Large intestine (tissue), 12 donors: ENCODE measurements around the gene TPRX2. TPM values are rescaled to one million over a fixed set of nuclear protein-coding genes. Genes with fewer than 3 reads are reported as not detected.
"Not testable (repeated sequence)": the region's sequence is repeated elsewhere in the genome, so short reads cannot be mapped to it uniquely, and the experiment has no call there.

ENCODE experiments used
- DNase-seq, 2 donors: peaks; one replicate each; pipeline versions ENCODE4 v3.0.0 to v3.0.0-alpha.2; 2013
- H3K27ac ChIP-seq: one replicate; pipeline ENCODE4 v1.5.1; 2013; ENCODE audit warnings: low read length
- H3K27me3 ChIP-seq: 2 replicates; pipeline ENCODE4 v1.6.1; 2013; ENCODE audit warnings: low read length; ENCODE audit not compliant: control insufficient read depth, insufficient read depth
- H3K36me3 ChIP-seq: 2 replicates; pipeline ENCODE4 v1.6.1; 2013; ENCODE audit warnings: low read length; ENCODE audit not compliant: control insufficient read depth, insufficient read depth
- H3K4me1 ChIP-seq: one replicate; pipeline ENCODE4 v1.6.1; 2013; ENCODE audit warnings: low read length; ENCODE audit not compliant: control insufficient read depth, insufficient read depth
- H3K4me3 ChIP-seq: one replicate; pipeline ENCODE4 v1.5.1; 2013; ENCODE audit warnings: low read length
- H3K9me3 ChIP-seq: one replicate; pipeline ENCODE4 v1.6.1; 2013; ENCODE audit warnings: mild to moderate bottlenecking, low read depth, low read length, moderate library complexity; ENCODE audit not compliant: control insufficient read depth
- WGBS: methylation state at CpG from one replicate; pipeline ENCODE4 v1.1.5; 2013; ENCODE audit warnings: low lambda C conversion rate; ENCODE audit not compliant: insufficient coverage; 5-methylcytosine and 5-hydroxymethylcytosine counted together
- long read RNA-seq, 11 donors: transcript quantifications; one replicate each; lab custom pipeline, GENCODE V29; 2026
- polyA plus RNA-seq: library from polyadenylated mRNA; unstranded; fragments of 120-200 nt; gene quantifications from one replicate; pipeline ENCODE4 v1.2.1, GENCODE V29; 2013

Gene TPRX2, protein sequence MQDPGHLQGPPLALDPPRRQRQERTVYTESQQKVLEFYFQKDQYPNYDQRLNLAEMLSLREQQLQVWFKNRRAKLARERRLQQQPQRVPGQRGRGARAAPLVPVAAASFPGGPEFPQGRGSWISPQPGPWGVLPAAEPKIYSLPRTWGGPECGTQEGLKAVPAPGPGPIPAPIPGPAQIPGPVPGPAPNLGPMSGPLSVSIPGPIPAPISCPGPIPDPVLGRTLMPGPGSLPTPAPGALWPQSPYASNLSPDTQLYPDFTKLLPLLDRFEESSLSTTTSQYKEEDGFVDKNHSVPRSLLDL
- not detected for polyA plus RNA-seq
- long read RNA-seq, donor 1, result 0 reads
- long read RNA-seq, donor 2, result 0 reads
- long read RNA-seq, donor 3, partial matches to known transcripts, result 172 of 172 reads
- long read RNA-seq, donor 3, other reads (novel, unspliced or antisense), result 0 of 172 reads
- long read RNA-seq, donor 4, result 0 reads
- long read RNA-seq, donor 5, result 0 reads
- long read RNA-seq, donor 6, result 0 reads
- long read RNA-seq, donor 7, result 0 reads
- long read RNA-seq, donor 8, result 0 reads
- long read RNA-seq, donor 9, result 0 reads
- long read RNA-seq, donor 10, result 0 reads
- long read RNA-seq, donor 11, result 0 reads

DNA sequence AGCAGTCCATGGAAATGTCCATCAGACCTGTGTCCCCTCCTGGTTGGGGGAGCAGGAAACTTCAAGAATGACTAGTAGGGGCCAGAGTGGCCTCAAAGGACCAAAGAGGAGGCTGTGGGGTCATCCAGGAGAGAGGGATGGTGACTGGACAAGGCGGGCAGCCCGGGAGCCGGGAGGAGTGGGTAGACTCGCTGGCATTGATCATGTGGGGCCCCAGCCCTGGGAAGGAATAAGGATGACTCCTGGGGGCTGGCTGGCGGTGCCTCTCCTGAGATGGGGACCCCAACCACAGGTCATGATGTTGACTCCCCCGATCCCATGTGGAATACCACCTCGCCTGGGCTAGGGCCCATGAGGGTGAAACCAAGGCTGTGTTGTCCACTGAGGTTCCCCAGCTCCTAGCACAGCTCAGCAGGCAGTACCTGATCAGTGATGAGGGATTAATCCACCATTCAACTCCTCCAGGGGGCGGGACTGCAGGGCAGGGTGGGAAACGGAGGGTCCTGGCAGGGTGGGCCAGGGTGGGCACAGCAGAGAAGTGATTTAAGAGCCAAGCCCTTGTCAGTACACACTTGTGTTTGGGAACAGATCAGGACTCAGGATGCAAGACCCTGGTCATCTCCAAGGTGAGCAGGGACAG is at the start of gene TPRX2:
TSS of gene TPRX2 (plus strand) at position 590 of the 640 bp plus-strand sequence. CDS start at position 602, 12 bp downstream.
- not testable (repeated sequence) for H3K4me3 ChIP-seq, DNase-seq, H3K27ac ChIP-seq, H3K36me3 ChIP-seq, H3K27me3 ChIP-seq, H3K4me1 ChIP-seq, H3K9me3 ChIP-seq
- WGBS, result no CpG with 5 or more reads among the region's 9 CpGs

DNA sequence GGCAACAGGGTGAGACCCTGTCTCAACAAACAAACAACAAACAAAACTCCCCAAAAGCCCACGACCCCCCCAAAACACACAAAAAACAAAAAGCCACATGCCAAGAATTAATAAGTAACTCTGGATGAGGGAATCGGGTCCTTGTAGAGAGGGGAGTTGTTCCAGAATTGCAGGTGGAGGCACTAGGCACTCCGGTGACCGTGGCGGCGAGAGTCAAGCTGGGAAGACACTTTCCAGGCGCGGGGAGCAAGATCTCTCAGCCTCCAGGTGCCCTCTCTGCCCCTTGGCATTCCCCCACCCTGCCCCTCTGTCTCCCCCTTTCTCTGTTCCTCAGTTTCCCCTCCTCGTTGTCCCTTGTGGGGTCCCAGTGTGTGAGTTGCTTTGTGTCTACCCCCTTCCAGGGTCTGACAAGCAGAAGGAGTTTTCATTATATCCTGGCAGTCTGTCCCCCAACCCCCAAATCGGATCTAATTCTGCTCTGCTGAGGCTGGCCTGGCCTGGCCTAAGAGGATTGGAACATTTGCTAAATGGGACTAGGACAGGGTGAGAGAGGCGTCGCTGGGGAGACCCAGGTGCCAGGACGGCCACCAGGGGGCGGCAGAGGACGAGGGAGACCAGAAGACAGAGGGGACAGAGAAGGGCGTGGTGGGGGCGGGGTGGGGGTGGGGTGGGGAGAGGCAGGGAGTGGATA is 45.6 kb upstream of the TPRX2 start:
- no peaks in the 10 kb centered on the region for H3K27me3 ChIP-seq
- peak; percentile 43 to 60 for DNase-seq
- H3K4me3 ChIP-seq, result no peak overlapping the region
- no peaks in the 10 kb centered on the region for H3K36me3 ChIP-seq
- H3K9me3 ChIP-seq, result no peaks in the 10 kb centered on the region
- no peaks in the 10 kb centered on the region for H3K4me1 ChIP-seq
- WGBS, result no CpG with 5 or more reads among the region's 17 CpGs
- no peak overlapping the region for H3K27ac ChIP-seq

DNA sequence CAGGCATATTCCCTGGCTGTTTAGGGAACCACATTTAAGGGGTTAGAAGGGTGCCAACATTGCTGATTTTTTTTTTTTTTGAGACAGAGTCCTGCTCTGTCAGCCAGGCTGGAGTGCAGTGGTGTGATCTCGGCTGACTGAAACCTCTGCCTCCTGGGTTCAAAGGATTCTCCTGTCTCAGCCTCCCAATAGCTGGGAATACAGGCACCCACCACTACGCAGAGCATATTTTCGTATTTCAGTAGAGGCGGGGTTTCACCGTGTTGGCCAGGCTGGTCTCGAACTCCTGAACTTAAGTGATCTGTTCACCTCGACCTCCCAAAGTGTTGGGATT is 45.1 kb upstream of the TPRX2 start:
- Histone ChIP-seq H3K36me3 (no peaks in the 10 kb centered on the region), H3K4me3 (no peak overlapping the region), H3K27ac (no peak overlapping the region), H3K9me3 (no peaks in the 10 kb centered on the region), H3K4me1 (no peaks in the 10 kb centered on the region), H3K27me3 (no peaks in the 10 kb centered on the region)
- DNase-seq, result no peak
- WGBS, result 100% methylated on average over 1 of the region's 7 CpGs

DNA sequence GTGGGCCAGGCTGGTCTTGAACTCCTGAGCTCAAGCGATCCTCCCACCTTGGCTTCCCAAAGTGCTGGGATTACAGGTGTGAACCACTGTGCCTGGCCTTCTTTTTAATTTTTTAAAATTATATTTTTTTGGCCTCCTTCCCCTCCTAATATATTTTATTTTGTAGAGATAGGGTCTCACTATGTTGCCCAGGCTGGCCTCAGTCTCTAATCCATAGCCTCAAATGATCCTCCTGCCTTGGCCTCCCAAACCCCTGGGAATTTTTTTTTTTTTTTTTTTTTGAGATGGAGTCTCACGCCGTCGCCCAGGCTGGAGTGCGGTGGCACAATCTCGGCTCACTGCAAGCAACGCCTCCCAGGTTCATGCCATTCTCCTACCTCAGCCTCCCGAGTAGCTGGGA is 42.8 kb upstream of the TPRX2 start:
- not testable (repeated sequence) for H3K4me3 ChIP-seq, H3K4me1 ChIP-seq, H3K36me3 ChIP-seq, H3K9me3 ChIP-seq, H3K27ac ChIP-seq, DNase-seq
- H3K27me3 ChIP-seq, result peaks cover 18% of the 10 kb centered on the region
- WGBS, result no CpG with 5 or more reads among the region's 8 CpGs

DNA sequence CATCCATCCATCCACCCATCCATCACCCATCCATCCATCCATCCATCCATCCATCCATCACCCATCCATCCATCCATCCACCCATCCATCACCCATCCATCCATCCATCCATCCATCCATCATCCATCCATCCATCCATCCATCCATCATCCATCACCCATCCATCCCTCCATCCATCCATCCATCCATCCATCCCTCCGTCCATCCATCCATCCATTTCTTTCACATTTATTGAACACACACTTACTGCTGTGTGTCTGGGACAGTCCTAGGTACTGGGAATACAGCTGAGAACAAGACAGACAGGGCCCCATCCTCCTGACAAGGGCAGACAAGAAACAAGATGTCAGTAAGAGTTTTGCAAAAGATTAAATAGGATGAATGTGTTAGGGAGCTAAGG is 40.8 kb upstream of the TPRX2 start:
- not testable (repeated sequence) for H3K9me3 ChIP-seq, DNase-seq, H3K27ac ChIP-seq, H3K36me3 ChIP-seq, H3K4me1 ChIP-seq, H3K4me3 ChIP-seq
- no CpG with 5 or more reads among the region's 1 CpG for WGBS
- H3K27me3 ChIP-seq, result peaks cover 27% of the 10 kb centered on the region

DNA sequence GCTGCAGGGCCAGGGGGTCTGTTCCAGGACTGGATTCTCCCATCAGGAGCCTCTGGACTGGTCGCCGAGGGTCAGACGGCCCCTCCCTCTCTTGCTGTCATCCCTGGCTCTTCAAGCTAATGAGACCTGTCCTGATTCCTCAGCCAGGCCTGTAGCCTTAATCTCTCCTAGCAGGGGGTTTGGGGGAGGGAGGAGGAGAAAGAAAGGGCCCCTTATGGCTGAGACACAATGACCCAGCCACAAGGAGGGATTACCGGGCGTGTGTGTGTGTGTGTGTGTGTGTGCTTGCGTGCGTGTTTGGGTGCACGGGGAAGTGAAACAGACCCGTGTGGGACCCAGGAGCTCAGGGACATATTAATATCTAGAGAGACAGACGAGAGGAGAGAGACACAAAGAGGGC is 39.2 kb upstream of the TPRX2 start:
- peaks cover 27% of the 10 kb centered on the region for H3K27me3 ChIP-seq
- H3K27ac ChIP-seq, result no peak overlapping the region
- no peaks in the 10 kb centered on the region for H3K36me3 ChIP-seq
- no peak for DNase-seq
- WGBS, result no CpG with 5 or more reads among the region's 10 CpGs
- no peak overlapping the region for H3K4me3 ChIP-seq
- H3K4me1 ChIP-seq, result no peaks in the 10 kb centered on the region
- H3K9me3 ChIP-seq, result no peaks in the 10 kb centered on the region

DNA sequence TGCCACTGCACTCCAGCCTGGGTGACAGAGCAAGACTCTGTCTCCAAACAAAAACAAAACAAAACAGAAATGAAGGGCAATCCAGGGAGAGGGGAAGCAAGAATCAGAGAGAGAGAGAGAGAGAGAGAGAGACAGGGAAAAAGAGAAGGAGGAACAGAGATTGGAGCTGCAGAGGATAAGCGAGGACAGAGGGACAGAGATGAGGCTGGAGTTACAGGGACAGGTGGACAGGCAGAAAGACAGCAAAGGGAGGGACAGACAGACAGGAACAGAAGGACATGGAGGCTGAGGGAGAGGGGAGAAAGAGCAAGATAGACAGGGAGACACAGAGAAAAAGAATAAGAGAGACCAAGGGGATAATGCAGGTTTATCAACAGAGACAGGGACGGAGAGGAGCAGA is 38.6 kb upstream of the TPRX2 start:
- Histone ChIP-seq H3K27ac (no peak overlapping the region), H3K36me3 (no peaks in the 10 kb centered on the region), H3K27me3 (peaks cover 27% of the 10 kb centered on the region), H3K4me1 (no peaks in the 10 kb centered on the region), H3K9me3 (no peaks in the 10 kb centered on the region), H3K4me3 (no peak overlapping the region)
- no CpG with 5 or more reads among the region's 2 CpGs for WGBS
- DNase-seq, result no peak

DNA sequence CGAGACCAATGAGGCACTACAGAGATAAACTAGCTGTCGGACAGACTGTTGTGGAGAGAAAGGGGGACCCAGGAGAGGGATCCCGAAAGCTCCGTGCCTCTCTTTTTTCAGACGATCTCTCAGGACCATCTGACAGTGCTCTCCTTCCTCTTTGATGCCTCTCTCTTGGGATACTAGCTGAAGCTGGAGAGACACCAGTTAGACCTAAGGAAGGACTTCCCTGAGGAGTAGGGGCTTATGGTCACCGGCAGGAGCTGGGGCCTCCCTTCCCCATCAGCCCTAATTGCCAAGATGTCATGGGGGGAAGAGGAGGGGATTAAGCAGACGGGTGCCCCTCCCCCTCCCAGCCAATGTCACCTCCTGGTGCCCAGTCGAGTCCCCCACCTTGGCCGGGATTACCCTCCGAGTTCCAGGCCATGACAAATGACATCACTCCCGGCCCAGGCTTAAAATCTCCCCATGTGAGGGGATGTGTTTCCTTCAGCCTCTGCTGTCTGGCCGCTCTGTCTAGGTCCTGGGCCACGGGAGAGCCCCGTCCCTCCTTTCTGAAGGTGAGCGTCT is 37.5 kb upstream of the TPRX2 start, which contains the start of gene CRX:
TSS of gene CRX (plus strand) at position 478 of the 561 bp plus-strand sequence. CDS start 12,507 bp downstream, outside the sequence.
- no peaks in the 10 kb centered on the region for H3K4me1 ChIP-seq
- H3K9me3 ChIP-seq, result no peaks in the 10 kb centered on the region
- no peaks in the 10 kb centered on the region for H3K36me3 ChIP-seq
- WGBS, result no CpG with 5 or more reads among the region's 15 CpGs
- DNase-seq, result no peak
- H3K4me3 ChIP-seq, result no peak within 1 kb of the TSS
- no peak within 1 kb of the TSS for H3K27ac ChIP-seq
- peaks cover 27% of the 10 kb centered on the region for H3K27me3 ChIP-seq

DNA sequence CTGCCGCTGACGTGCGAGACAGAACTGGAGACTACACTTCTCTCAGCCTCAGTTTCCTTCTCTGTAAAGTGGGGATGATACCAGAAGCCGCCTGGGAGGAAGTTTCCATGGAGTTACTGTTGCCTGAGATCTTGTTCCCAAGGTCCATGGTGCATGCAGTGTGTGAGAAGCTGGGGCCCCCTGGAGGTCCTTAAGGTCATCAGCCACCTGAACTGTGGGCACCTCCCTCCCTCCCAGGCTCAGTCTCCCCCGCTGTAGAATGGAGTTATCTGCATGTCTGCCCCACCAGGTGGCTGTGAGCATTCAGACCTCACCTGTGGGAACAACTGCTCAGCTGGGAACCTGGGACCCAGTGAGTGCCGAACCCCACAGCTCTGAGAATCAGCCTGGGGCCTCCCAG is 34.6 kb upstream of the TPRX2 start:
- no peaks in the 10 kb centered on the region for H3K4me1 ChIP-seq
- H3K9me3 ChIP-seq, result no peaks in the 10 kb centered on the region
- H3K27me3 ChIP-seq, result peaks cover 26% of the 10 kb centered on the region
- no peak overlapping the region for H3K27ac ChIP-seq
- H3K36me3 ChIP-seq, result no peaks in the 10 kb centered on the region
- H3K4me3 ChIP-seq, result no peak overlapping the region
- no peak for DNase-seq
- WGBS, result no CpG with 5 or more reads among the region's 6 CpGs

DNA sequence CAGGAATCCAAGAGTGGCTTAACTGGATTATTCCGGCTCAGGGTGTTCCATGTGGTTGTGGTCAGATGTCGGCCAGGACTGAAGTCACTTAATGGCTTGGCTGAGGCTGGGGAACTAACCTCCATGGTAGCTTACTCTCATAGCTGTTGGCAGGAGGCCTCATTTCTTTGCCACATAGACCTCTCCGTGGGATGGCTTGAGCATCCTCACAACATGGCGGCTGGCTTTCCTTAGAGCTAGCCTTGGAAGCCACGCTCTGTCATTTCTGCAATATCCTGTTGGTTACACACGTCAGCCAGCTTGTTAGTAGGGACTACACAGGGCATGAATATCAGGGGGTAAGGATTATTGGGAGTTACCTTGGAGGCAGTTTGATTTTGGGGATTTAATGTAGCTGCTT is 32.2 kb upstream of the TPRX2 start:
- Histone ChIP-seq H3K27me3 (peaks cover 4% of the 10 kb centered on the region), H3K36me3 (no peaks in the 10 kb centered on the region), H3K27ac (no peak overlapping the region), H3K4me1 (no peaks in the 10 kb centered on the region), H3K9me3 (no peaks in the 10 kb centered on the region), H3K4me3 (no peak overlapping the region)
- WGBS, result 100% methylated on average over 1 of the region's 6 CpGs
- DNase-seq, result no peak
